COLO668 (cell line): ENCODE measurements around the gene EDIL3.

Experiments used
- DNase-seq: peaks from one replicate; lab custom pipeline; 2025; ENCODE audit not compliant: unreplicated experiment; lab: John Stamatoyannopoulos, UW

EDIL3 gene

GRCh38 chr5:83919071-83920041 lies 465.3 kb downstream of the EDIL3 start:
- no peak for DNase-seq

DNA sequence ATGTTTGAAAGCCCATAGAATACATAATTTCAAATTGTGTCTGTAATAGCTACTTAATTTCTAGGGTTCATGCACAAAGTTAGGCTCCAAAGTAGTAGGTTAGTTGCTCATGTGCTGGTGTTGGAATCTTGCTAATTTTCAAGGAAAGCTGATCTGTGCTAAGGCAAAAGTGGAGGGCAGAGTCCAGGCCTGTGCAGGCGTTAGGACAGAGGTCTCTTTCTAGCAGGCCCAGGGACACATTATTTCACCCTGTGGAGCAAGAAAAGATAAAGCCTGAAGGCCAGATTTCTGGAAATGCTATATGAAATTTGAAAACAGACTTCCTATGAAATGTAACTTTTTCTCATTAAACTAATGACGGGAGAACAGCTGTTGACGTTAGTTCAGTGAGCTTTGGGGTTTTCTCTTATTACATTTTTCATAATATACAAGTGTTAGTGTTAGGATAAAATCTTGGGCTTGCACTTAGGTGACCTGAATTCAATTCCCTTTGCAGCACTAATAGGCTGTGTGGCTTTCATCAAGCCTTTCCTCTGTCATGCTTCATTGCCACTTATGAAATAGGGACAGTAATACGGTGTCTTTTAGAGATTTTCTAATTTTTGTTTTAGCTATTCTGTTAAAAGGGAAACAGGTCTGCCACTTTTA lies 467.3 kb downstream of the EDIL3 start:
- DNase-seq: no peak

- DNase-seq: no peak
Measured at GRCh38 chr5:83914662-83915418, 469.8 kb downstream of the EDIL3 start.

DNA sequence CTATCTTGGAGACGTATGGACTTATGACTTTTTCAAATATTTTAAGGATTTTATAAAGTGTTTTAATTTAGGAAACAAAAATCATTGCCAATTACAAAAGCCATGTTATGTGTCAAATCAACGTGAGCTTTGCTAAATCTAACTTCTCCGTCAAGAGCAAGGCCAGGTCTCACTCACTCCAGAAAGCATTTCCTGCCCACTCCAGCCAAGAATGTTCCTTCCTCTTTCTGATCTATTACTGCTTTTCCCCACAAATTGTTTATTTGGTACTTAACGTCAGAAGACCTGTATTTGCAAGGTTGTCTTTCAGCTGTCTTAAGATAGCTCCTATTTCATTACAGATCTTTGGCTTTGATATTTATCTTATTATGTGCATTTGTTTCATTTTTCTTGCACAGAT lies 470.5 kb downstream of the EDIL3 start:
- no peak for DNase-seq

DNA sequence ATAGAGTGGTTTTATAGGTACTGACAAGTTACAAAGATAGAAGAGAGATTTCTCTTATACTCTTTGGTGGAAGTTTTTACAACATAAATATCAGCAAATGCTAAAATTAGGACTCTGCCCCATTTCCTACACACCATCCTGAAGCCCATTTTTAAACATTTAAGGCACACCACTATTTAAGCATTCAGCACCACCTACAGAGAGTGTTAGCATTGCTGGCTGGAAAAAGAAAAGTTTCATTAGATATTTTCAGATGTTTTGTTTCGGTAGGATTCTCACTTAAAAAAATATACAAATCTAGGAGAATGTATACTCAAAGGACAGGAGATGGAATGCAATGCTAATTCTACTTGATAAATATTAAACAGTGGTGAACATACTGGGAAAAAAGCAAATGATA lies 471.1 kb downstream of the EDIL3 start:
- DNase-seq: no peak

- DNase-seq: no peak
Measured at GRCh38 chr5:83911367-83911919, 473.2 kb downstream of the EDIL3 start.

- DNase-seq: no peak
Measured at GRCh38 chr5:83900306-83900705, 484.4 kb downstream of the EDIL3 start.

- DNase-seq: no peak
Measured at GRCh38 chr5:83899326-83899970, 485.2 kb downstream of the EDIL3 start.

DNA sequence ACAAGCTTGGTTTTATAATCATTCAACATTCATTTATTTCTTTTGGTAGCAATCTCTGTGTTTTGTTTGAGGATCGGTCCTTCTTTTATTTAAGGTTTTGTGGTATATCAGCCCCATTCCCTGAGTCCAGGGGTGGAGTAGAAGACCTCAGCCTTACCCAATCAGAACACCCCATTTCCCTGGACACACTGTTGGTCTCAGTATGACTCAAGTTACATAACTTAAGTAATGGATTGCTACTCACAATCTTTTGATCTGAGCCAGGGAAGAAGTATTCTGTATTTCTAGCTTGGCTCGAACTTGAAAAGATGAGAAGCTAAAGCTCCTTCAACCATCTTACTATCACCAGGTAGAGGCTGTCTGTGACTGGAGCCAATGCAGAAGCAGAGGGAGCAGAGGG lies 488.8 kb downstream of the EDIL3 start:
- no peak for DNase-seq

GRCh38 chr5:83891261-83891660 lies 493.4 kb downstream of the EDIL3 start:
- no peak for DNase-seq
